HepG2 (cell line): ENCODE results near the gene IGSF21. TPM values are rescaled to one million over a fixed set of nuclear protein-coding genes. Genes with fewer than 3 reads are reported as not detected.

Experiments used
- BRD4 ChIP-seq: sonication (generic); formaldehyde crosslinking; IDR thresholded peaks from 2 replicates; pipeline ENCODE4 v1.4.0; 2020; ENCODE audit warnings: missing genetic modification reagents
- HDAC2 ChIP-seq: sonication (generic); formaldehyde crosslinking; IDR thresholded peaks from 2 replicates; pipeline ENCODE4 v1.4.0; 2020; ENCODE audit warnings: missing genetic modification reagents
- REXO4 ChIP-seq: sonication (generic); formaldehyde crosslinking; IDR thresholded peaks from 2 replicates; pipeline ENCODE4 v1.8.0; 2022; ENCODE audit warnings: missing genetic modification reagents, mild to moderate bottlenecking, borderline replicate concordance
- SALL2 ChIP-seq: sonication (generic); formaldehyde crosslinking; IDR thresholded peaks from 2 replicates; pipeline ENCODE4 v1.8.1; 2023; ENCODE audit warnings: mild to moderate bottlenecking, missing genetic modification reagents, inconsistent platforms
- THAP11 ChIP-seq: IDR thresholded peaks from 2 replicates; pipeline ENCODE4 v1.6.1; 2016; ENCODE audit warnings: missing biosample characterization, missing genetic modification reagents
- YEATS4 ChIP-seq: sonication (generic); formaldehyde crosslinking; IDR thresholded peaks from 2 replicates; pipeline ENCODE4 v1.4.0; 2020; ENCODE audit warnings: missing genetic modification reagents, borderline replicate concordance
- ZNF296 ChIP-seq: sonication (generic); formaldehyde crosslinking; conservative IDR thresholded peaks from 2 replicates; pipeline ENCODE4 v1.5.0; 2020; ENCODE audit warnings: mild to moderate bottlenecking, missing genetic modification reagents
- ZNF430 ChIP-seq: sonication (generic); formaldehyde crosslinking; IDR thresholded peaks from 2 replicates; pipeline ENCODE4 v1.9.0; 2021; ENCODE audit warnings: mild to moderate bottlenecking, missing genetic modification reagents
- polyA plus RNA-seq, 8 experiments: library from polyadenylated mRNA; depleted of rRNA in 3 of 8; stranded (reverse) in 7 of 8; unstranded in 1 of 8; fragments of >200 nt; fragmentation: Illumina TruSeq in 4 of 8; extraction: Trizol in 4 of 8; gene quantifications; 2 replicates each; pipeline versions ENCODE4 v1.2.1 to v1.2.3, GENCODE V29; 2011 to 2016; ENCODE audit warnings: low read depth in 4 of 8, missing spikeins in 1 of 8, mixed read lengths in 1 of 8; ENCODE audit not compliant: insufficient read depth in 1 of 8
- total RNA-seq, 5 experiments: library from RNA; depleted of rRNA; stranded (reverse); fragments of >200 nt; fragmentation: Illumina TruSeq; extraction: Trizol; gene quantifications; 2 replicates each; pipeline ENCODE4 v1.2.3, GENCODE V29; 2016; ENCODE audit warnings: low read depth in 1 of 5
- TF ChIP-seq, protein P1 (sequence below), 2 experiments: sonication (generic) in 1 of 2; formaldehyde crosslinking in 1 of 2; IDR thresholded peaks; 2 replicates each; pipeline versions ENCODE4 v1.5.1 to v1.6.1; 2011 to 2020; ENCODE audit warnings: borderline replicate concordance in 1 of 2, low read depth in 1 of 2, low read length in 1 of 2, mild to moderate bottlenecking in 1 of 2, missing genetic modification reagents in 1 of 2, moderate library complexity in 1 of 2
- TF ChIP-seq, protein P2 (sequence below): sonication (generic); formaldehyde crosslinking; IDR thresholded peaks from 2 replicates; pipeline ENCODE4 v1.5.1; 2020; ENCODE audit warnings: mild to moderate bottlenecking, missing genetic modification reagents, moderate library complexity

IGSF21 gene
- total and polyA plus RNA-seq, 2 of the 13 experiments (the other 11 are each of a cell fraction or from before 2014, with no cell fraction given) = not detected

DNA sequence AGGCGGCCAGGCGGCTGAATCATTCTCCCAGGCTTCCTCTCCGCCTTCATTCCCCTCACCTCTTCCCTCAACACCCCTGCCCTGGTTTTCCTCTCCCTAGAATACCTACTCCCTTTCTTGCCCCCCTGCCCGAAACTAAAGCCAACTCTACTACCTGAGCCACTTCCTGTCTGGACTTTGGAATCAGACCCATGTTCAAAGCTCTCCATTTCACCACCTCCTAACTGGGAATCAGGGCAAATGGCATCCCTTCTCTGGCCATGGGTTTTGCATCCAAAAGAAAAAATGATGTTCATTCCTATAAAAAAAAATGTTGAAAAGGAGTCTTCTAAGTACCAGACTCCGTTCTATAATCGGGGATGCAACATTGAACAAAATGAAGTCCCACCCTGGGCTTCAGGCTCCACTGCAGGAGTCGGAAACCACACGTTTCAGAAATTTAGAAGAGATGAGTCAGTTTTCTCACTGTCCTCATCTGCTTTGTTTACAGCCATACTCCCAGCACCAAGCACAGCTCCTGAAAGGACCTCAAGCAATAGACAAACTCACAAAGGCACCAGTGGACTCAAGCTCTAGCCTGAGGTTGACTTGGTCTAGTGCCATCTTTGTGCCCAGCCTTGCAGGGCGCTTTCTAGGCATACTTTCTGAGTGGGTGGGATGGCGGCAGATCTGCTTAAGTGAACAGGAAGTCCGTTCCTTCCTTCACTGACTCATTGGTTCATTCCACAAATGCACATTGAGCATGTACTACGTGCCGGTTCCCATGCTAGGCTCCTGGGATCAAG, 176.2 kb downstream of the IGSF21 start (continued):
- TF ChIP-seq, protein P1, sequence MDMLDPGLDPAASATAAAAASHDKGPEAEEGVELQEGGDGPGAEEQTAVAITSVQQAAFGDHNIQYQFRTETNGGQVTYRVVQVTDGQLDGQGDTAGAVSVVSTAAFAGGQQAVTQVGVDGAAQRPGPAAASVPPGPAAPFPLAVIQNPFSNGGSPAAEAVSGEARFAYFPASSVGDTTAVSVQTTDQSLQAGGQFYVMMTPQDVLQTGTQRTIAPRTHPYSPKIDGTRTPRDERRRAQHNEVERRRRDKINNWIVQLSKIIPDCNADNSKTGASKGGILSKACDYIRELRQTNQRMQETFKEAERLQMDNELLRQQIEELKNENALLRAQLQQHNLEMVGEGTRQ (IDR thresholded peaks at IDR 0.05; ENCODE audit: low read depth, low read length) = no peak
- TF ChIP-seq, protein P1 (CRISPR knock-in tag; IDR thresholded peaks at IDR 0.05; ENCODE audit: borderline replicate concordance) = no peak
- TF ChIP-seq THAP11 (no peak), ZNF430 (CRISPR knock-in tag) (no peak), HDAC2 (CRISPR knock-in tag) (no peak), REXO4 (no peak), BRD4 (no peak), ZNF296 (CRISPR knock-in tag) (no peak), YEATS4 (CRISPR knock-in tag) (no peak), SALL2 (CRISPR knock-in tag) (no peak)
- TF ChIP-seq, protein P2, sequence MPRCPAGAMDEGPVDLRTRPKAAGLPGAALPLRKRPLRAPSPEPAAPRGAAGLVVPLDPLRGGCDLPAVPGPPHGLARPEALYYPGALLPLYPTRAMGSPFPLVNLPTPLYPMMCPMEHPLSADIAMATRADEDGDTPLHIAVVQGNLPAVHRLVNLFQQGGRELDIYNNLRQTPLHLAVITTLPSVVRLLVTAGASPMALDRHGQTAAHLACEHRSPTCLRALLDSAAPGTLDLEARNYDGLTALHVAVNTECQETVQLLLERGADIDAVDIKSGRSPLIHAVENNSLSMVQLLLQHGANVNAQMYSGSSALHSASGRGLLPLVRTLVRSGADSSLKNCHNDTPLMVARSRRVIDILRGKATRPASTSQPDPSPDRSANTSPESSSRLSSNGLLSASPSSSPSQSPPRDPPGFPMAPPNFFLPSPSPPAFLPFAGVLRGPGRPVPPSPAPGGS (CRISPR knock-in tag) = no peak
